NK-92 (cell line): Measurements from ENCODE around the gene ENAM.
"Not testable (repeated sequence)": the region's sequence is repeated elsewhere in the genome, so short reads cannot be mapped to it uniquely, and the experiment has no call there.

Experiments used
- DNase-seq: peaks from one replicate; lab custom pipeline; 2025; ENCODE audit not compliant: unreplicated experiment; lab: John Stamatoyannopoulos, UW

Gene ENAM

GRCh38 chr4:70624226-70624793 is 4.2 kb upstream of the ENAM start:
- DNase-seq, result no peak

DNA sequence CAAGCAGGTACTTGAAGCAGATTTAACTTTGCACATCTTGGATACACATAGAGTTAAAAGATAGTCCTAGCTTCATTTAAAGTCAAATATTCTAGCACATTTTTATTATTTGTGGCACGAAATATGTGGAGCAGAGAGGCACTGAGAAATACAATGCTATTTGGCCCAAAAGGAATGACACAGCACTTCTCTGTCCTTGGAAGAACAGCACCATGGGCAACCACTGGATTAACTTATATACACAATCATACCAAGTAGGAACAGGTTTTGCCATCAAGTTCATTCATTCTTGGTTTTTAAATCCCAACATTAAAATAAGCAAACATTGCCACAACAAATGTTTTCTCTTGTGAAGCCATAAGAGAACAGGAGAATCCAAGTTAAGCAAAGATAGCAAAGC is 924 bp upstream of the ENAM start:
- DNase-seq, result no peak

GRCh38 chr4:70629469-70630090 is 1.0 kb downstream of the ENAM start:
- DNase-seq, result no peak

GRCh38 chr4:70630162-70630561 is 1.6 kb downstream of the ENAM start:
- DNase-seq, result no peak

DNA sequence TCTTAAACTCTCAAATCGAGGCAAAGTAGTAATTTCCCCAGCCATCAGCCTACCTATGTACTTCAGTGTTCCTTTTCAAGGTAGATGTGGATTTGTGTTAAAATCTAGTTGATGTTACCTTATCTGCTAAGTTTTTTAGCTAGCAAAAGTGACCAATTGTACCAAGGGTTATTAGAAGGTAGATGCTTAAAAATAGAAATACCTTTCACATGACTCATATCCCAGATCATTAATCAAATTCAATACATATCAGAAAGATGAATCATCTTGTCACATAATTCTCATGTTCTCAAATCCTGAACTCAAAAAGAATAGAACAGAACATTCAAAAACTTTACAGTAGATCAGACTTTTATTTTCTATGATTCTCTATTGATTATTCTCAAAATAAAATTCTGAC is 3.5 kb downstream of the ENAM start:
- DNase-seq, result no peak

- DNase-seq, result no peak
Observed at GRCh38 chr4:70634482-70634881, 5.9 kb downstream of the ENAM start.

DNA sequence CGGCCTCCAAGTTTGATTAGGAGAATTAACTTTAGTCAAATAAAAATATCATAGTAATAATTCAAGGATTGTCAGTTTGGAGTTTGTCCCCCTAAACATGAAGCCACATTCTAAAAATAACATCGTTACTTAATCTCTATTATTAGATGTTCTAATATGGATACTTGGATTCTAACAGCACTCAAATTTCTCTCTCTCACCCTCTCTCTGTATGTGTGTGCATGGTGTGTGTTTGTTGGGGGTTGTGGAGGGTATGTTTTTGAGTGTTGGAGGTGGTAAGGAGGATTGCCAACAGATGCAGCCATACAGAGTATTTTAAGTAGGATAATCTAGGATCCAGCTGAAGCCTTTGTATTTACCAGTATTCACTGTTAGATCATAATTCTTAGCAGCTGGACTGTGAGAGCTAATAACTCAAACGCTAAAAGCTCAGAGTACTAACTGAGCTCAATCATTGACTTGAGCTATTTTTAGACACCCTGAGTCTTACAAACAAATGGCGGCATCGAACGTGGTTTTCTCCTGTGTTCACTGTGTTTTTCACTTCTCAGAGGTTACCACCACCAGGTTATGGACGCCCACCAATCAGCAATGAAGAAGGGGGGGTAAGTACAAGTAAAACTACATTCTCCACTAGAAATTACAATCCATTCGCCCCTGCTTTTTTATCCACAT is 8.8 kb downstream of the ENAM start:
- no peak for DNase-seq

- no peak for DNase-seq
Observed at GRCh38 chr4:70640192-70640591, 11.6 kb downstream of the ENAM start.

GRCh38 chr4:70650741-70651140 is 22.2 kb downstream of the ENAM start:
- not testable (repeated sequence) for DNase-seq

DNA sequence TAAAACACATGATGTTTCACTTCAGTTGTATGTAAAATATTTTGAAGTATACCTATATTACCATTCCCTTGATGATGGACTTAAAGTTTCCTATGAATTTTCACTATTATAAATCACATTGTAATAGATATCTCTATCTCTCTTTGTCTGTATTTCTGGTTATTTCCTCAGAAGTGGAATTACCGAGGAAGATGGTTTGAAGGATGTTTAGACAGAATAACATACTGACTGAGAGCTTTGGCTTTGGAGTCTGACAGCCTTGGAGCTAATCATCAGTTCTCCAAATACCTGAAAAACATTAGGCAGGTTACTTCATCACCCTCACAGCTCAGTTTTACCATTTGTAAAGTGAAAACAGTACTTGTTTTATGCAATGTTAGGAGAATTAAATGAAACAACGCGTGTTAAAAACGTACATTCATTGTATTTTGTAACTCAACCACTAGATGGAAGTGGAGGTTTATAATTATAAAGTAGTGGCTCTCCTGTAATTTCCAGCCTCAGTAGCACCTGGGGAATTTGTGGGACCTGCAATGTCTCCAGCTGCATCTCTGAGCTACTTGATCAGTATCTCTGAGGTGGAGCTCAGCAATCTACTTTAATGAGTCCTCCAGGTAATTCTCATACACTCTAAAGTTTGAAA is 23.4 kb downstream of the ENAM start:
- no peak for DNase-seq

DNA sequence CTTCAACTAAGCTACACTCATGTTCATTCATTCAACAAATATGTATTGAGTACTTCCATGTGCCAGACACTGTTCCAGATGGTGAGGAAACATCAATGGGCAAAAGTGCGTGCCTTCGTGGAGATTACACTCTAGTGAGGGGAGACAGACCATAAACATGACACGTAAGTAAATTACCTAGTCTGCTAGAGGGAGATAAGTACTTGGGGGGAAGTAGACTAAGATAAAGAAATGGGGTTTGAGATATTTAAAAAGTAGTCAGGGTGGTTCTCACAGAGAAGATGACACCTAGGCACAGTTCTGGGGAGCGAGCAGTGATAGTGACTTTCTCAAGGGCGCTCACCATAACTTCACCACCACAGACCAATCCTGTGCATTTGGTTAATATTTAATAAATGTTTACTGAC is 26.1 kb downstream of the ENAM start:
- no peak for DNase-seq

GRCh38 chr4:70657326-70657725 is 28.8 kb downstream of the ENAM start:
- DNase-seq, result no peak

DNA sequence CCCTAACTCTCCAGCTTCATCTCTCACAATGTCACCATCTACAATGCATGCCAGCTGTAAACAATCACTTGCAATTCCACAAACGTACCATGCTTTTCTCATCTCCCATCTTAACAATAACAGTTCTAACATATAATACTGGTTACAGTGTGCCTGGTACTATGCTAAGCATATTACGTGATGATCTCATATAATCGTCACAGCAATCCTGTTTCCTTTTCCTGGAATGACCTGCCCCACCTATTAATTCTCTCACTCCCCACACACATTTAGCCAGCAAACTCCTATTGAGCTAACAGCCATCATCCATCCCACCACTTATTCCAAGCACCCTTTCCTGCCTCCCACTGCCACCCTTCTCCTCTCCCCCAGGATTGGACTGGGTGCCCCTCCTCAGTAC is 29.9 kb downstream of the ENAM start:
- DNase-seq, result no peak

- no peak for DNase-seq
Observed at GRCh38 chr4:70660106-70660505, 31.6 kb downstream of the ENAM start.

GRCh38 chr4:70661309-70661922 is 32.9 kb downstream of the ENAM start:
- DNase-seq, result not testable (repeated sequence)

DNA sequence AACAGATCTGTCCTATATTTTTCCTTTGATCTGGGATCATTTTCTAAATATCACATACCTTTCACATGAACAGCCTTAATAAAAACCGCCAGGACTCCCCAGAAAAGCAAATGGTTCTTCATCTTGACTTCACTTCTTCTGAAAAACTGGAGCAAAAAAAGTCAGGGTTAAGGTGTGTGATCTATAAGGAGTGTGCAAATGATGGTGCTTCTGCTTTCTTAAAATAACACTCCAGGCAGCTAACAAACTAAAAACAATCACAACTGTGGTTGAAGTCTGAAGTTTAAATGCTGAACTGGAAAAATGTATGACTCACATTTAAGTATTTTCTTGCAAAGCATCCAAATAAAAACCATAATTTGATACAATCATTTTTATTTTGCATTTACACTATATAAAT is 37.8 kb downstream of the ENAM start, which contains the start of gene JCHAIN:
Gene JCHAIN (minus strand): TSS at position 140 of the 400 bp plus-strand sequence. CDS start 18 bp downstream, at position 122.
- DNase-seq, result no peak

DNA sequence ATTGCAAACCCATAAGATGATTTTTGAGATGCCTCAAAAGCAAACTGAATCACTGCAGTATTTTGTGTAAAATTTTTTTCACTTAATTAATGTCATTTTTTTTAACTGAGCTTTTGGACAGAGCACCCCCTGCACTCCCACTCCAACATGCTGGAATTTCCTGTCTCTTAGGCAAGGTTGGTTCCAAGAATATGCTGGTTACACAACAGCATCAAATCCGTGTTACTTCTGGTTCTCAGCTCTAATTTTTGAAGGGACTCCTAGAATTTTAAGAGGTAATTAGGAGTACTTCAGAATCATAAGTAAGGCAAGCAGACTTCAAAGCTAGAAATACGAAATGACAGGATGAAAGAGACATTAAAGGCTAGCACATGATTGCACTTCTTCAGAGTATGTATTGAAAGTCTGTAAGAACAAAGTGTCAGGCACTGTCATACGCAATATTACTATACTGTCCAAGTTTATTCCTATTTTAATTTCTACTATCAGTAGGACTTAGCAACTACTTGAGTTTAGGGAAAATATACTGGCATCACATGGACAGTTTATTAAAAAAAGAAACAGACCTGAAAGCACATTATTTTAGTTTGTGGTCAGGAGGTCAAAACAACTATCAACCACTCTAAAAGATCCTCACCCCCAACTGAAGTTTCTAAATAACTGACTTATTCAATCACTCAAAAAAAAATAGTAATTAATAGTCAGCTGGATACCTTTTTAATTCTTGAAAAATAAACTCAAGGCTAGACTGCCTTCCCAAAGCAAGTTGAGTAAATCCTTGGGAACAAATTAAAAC is 39.4 kb downstream of the ENAM start:
- DNase-seq, result no peak

- DNase-seq, result no peak
Observed at GRCh38 chr4:70670332-70671014, 41.9 kb downstream of the ENAM start.

GRCh38 chr4:70671091-70671490 is 42.5 kb downstream of the ENAM start:
- DNase-seq, result no peak

- no peak for DNase-seq
Observed at GRCh38 chr4:70674191-70674590, 45.6 kb downstream of the ENAM start.
